MM.1S (cell line): ENCODE results near the gene ZNF587B.
"Not testable (repeated sequence)": the region's sequence is repeated elsewhere in the genome, so short reads cannot be mapped to it uniquely, and the experiment has no call there.

ENCODE experiments used
- DNase-seq: peaks from one replicate; pipeline ENCODE4 v3.0.0-alpha.2; 2015
- H2AFZ ChIP-seq: fragments of 300-600 bp; sonication (generic); 2 replicates; pipeline ENCODE4 v1.6.0; 2016; ENCODE audit warnings: antibody characterized with exemption, low read length
- H3F3A ChIP-seq: fragments of 300-600 bp; sonication (generic); 2 replicates; pipeline ENCODE4 v1.6.1; 2016; ENCODE audit warnings: mild to moderate bottlenecking, antibody characterized with exemption, low read length, moderate library complexity, mixed read lengths; ENCODE audit not compliant: insufficient read depth
- H3K27ac ChIP-seq: fragments of 300-600 bp; sonication (generic); 2 replicates; pipeline ENCODE4 v1.5.1; 2016; ENCODE audit warnings: mild to moderate bottlenecking, low read length
- H3K27me3 ChIP-seq: fragments of 300-600 bp; sonication (generic); replicated peaks from 2 replicates; pipeline ENCODE4 v1.6.0; 2016; ENCODE audit warnings: low read length; ENCODE audit not compliant: insufficient read depth
- H3K36me3 ChIP-seq: fragments of 300-600 bp; sonication (generic); replicated peaks from 2 replicates; pipeline ENCODE4 v1.6.1; 2016; ENCODE audit warnings: mild to moderate bottlenecking, low read length, mixed read lengths; ENCODE audit not compliant: insufficient read depth
- H3K4me1 ChIP-seq: fragments of 300-600 bp; sonication (generic); 2 replicates; pipeline ENCODE4 v1.6.1; 2016; ENCODE audit warnings: low read length, mixed read lengths
- H3K4me2 ChIP-seq: fragments of 300-600 bp; sonication (generic); 2 replicates; pipeline ENCODE4 v1.6.0; 2016; ENCODE audit warnings: low read depth, low read length
- H3K4me3 ChIP-seq: fragments of 300-600 bp; sonication (generic); 2 replicates; pipeline ENCODE4 v1.5.1; 2016; ENCODE audit warnings: low read length, mixed read lengths
- H3K79me2 ChIP-seq: fragments of 300-600 bp; sonication (generic); 2 replicates; pipeline ENCODE4 v1.6.1; 2016; ENCODE audit warnings: mixed run types, low read length, mixed read lengths
- H3K9ac ChIP-seq: fragments of 300-600 bp; sonication (generic); 2 replicates; pipeline ENCODE4 v1.6.1; 2016; ENCODE audit warnings: low read length, mixed read lengths
- H3K9me2 ChIP-seq: fragments of 300-600 bp; sonication (generic); replicated peaks from 2 replicates; pipeline ENCODE4 v1.6.1; 2016; ENCODE audit warnings: mild to moderate bottlenecking, low read length, mixed read lengths; ENCODE audit not compliant: insufficient read depth
- H3K9me3 ChIP-seq: fragments of 300-600 bp; sonication (generic); replicated peaks from 2 replicates; pipeline ENCODE4 v1.6.1; 2016; ENCODE audit warnings: mild to moderate bottlenecking, low read length, mixed read lengths; ENCODE audit not compliant: insufficient read depth
- H4K20me1 ChIP-seq: fragments of 300-600 bp; sonication (generic); 2 replicates; pipeline ENCODE4 v1.6.1; 2016; ENCODE audit warnings: mild to moderate bottlenecking, low read length, moderate library complexity, mixed read lengths; ENCODE audit not compliant: insufficient read depth
- EZH2 ChIP-seq: fragments of 300-600 bp; sonication (generic); optimal IDR thresholded peaks from 2 replicates; pipeline ENCODE3; 2017; ENCODE audit warnings: low read depth, mild to moderate bottlenecking, antibody characterized with exemption, low read length, mixed read lengths
- EZH2phosphoT487 ChIP-seq: fragments of 300-600 bp; sonication (generic); IDR thresholded peaks from 2 replicates; pipeline ENCODE4 v1.6.1; 2018; ENCODE audit warnings: antibody characterized with exemption, low read length
- TF ChIP-seq, protein P1 (sequence below): fragments of 300-600 bp; sonication (generic); IDR thresholded peaks from 2 replicates; pipeline ENCODE4 v1.5.1; 2016; ENCODE audit warnings: antibody characterized with exemption, low read length, mixed read lengths

Gene ZNF587B

DNA sequence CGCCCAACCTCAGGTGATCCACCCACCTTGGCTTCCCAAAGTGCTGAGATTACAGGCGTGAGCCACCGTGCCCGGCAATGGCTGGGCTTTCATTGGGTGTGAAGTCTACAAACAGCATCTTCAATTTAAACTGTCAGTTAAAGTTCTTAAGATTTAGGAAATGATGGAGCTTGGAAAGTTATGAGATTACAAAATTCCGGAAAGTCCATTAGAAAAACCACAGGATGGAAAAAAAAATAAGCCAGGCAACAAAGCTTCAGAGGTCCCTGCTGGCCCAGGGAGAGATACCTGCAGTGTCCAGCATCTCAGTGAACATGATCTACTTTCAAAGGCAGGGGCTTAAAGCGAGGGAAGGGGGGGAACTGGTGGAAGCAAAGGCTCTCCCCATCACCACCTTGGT lies 4.6 kb upstream of the ZNF587B start:
- no peaks in the 10 kb centered on the region for H3K9me3 ChIP-seq
- no peak overlapping the region for H3K27ac ChIP-seq
- no peaks in the 10 kb centered on the region for H3K9me2 ChIP-seq
- DNase-seq = no peak
- no peak for TF ChIP-seq EZH2
- H3F3A ChIP-seq = no peaks in the 10 kb centered on the region
- no peak overlapping the region for H2AFZ ChIP-seq
- H4K20me1 ChIP-seq = no peaks in the 10 kb centered on the region
- peaks cover 3% of the 10 kb centered on the region; the same call in 1 of the 2 replicates for H3K36me3 ChIP-seq
- no peaks in the 10 kb centered on the region for H3K27me3 ChIP-seq
- no peak overlapping the region for H3K4me3 ChIP-seq
- peaks cover 90% of the 10 kb centered on the region for H3K79me2 ChIP-seq
- H3K9ac ChIP-seq = no peak overlapping the region
- H3K4me2 ChIP-seq = no peak overlapping the region
- no peaks in the 10 kb centered on the region for H3K4me1 ChIP-seq

DNA sequence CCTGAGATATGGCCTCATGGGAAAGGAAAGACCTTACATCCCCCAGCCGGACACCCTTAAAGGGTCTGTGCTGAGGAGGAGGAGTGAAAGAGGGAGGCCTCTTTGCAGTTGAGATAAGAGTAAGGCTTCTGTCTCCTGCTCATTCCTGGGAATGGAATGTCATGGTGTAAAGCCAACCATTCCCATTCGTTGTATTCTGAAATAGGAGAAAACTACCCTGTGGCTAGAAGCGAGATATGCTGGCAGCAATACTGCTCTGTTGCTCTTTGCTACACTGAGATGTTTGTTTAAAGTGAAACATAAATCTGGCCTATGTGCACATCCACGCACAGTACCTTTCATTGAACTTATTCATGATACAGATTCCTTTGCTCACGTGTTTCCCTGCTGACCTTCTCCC lies 783 bp upstream of the ZNF587B start:
- no peak for DNase-seq
- Histone ChIP-seq H4K20me1 (no peaks in the 10 kb centered on the region), H3K4me2 (no peak overlapping the region), H3K4me1 (no peaks in the 10 kb centered on the region), H3K9ac (no peak overlapping the region), H3F3A (no peaks in the 10 kb centered on the region), H3K9me3 (no peaks in the 10 kb centered on the region), H3K4me3 (no peak overlapping the region), H2AFZ (no peak overlapping the region), H3K36me3 (peaks cover 3% of the 10 kb centered on the region; the same call in 1 of the 2 replicates), H3K9me2 (no peaks in the 10 kb centered on the region), H3K27me3 (no peaks in the 10 kb centered on the region), H3K79me2 (peaks cover 72% of the 10 kb centered on the region), H3K27ac (no peak overlapping the region)
- TF ChIP-seq, protein P1, sequence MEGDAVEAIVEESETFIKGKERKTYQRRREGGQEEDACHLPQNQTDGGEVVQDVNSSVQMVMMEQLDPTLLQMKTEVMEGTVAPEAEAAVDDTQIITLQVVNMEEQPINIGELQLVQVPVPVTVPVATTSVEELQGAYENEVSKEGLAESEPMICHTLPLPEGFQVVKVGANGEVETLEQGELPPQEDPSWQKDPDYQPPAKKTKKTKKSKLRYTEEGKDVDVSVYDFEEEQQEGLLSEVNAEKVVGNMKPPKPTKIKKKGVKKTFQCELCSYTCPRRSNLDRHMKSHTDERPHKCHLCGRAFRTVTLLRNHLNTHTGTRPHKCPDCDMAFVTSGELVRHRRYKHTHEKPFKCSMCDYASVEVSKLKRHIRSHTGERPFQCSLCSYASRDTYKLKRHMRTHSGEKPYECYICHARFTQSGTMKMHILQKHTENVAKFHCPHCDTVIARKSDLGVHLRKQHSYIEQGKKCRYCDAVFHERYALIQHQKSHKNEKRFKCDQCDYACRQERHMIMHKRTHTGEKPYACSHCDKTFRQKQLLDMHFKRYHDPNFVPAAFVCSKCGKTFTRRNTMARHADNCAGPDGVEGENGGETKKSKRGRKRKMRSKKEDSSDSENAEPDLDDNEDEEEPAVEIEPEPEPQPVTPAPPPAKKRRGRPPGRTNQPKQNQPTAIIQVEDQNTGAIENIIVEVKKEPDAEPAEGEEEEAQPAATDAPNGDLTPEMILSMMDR = no peak
- no peak for TF ChIP-seq EZH2phosphoT487
- no peak for TF ChIP-seq EZH2

DNA sequence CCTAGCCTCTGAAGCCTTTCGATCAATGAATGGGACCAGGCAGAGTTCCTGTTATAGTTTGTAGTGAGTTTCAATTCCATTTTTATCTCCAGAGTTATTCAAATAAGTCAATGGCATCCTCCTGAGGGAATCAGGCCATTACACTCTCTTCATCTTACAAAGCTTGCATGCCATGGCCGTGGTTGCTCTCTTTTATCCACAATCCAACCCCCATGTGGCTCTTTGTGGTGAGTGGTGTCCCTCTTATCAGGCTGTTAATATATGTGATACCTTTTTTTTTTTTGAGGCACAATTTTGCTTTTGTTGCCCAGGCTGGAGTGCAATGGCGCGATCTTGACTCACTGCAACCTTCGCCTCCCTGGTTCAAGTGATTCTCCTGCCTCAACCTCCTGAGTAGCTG lies 6.9 kb downstream of the ZNF587B start:
- not testable (repeated sequence) for H3K4me1 ChIP-seq, H3K9ac ChIP-seq, H4K20me1 ChIP-seq, H3K27ac ChIP-seq, H3K4me2 ChIP-seq, H3K36me3 ChIP-seq, H3K27me3 ChIP-seq, H3K9me2 ChIP-seq, DNase-seq, H2AFZ ChIP-seq, H3F3A ChIP-seq, H3K9me3 ChIP-seq, H3K4me3 ChIP-seq
- peaks cover 20% of the 10 kb centered on the region for H3K79me2 ChIP-seq

DNA sequence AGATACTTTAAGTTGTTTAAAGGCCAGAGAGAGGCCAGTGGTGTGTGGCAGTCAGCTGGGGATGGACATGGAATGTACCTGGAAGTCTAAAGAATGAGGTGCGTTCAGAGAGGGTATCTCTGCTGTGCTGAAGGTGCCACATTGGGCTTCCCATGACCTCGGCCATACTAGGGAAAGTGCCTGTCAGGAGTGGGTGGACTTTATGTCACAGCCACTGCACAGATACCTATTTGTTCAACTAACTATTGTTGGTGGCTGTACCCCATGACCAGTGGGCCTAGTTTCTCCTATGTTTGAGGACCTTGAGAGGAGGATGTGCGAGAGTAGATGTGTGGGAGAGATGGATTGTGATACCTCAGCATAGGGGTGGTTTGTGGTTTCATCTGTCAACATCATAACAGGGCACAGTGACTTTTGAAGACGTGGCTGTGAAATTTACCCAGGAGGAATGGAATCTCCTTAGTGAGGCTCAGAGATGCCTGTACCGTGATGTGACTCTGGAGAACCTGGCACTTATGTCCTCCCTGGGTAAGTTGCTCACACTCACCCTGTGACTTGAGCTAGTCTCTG lies 8.6 kb downstream of the ZNF587B start:
- peaks cover 21% of the 10 kb centered on the region for H3K79me2 ChIP-seq
- not testable (repeated sequence) for H3K4me1 ChIP-seq, H3K27me3 ChIP-seq, H3K27ac ChIP-seq, H3K36me3 ChIP-seq, H3K9me2 ChIP-seq, H3F3A ChIP-seq, DNase-seq, H3K9ac ChIP-seq, H3K4me3 ChIP-seq, H4K20me1 ChIP-seq, H3K4me2 ChIP-seq, H2AFZ ChIP-seq, H3K9me3 ChIP-seq

DNA sequence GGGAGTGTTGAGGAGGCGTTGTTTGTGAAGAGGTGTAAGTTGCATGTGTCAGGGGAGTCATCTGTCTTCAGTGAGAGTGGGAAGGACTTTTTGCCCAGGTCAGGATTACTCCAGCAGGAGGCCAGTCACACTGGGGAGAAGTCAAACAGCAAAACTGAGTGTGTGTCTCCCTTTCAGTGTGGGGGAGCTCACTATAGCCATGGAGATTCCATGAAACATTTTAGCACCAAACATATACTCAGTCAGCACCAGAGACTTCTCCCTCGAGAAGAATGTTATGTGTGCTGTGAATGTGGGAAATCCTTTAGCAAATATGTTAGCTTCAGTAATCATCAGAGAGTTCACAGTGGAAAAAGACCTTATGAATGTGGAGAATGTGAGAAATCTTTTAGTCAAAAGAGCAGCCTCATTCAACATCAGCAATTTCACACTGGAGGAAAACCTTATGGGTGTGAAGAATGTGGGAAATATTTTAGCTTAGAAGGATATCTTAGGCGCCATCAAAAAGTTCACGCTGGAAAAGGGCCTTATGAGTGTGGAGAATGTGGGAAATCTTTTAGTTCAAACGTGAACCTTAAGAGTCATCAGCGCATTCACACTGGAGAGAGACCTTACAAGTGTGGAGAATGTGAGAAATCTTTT lies 11.1 kb downstream of the ZNF587B start:
- no peaks in the 10 kb centered on the region for H3K9me3 ChIP-seq
- TF ChIP-seq EZH2 (no peak), EZH2phosphoT487 (no peak)
- TF ChIP-seq, protein P1 = no peak
- H3K27ac ChIP-seq = no peak overlapping the region
- H3K9ac ChIP-seq = no peak overlapping the region
- no peak for DNase-seq
- H3K4me2 ChIP-seq = no peak overlapping the region
- no peaks in the 10 kb centered on the region for H3K9me2 ChIP-seq
- H3K79me2 ChIP-seq = peaks cover 35% of the 10 kb centered on the region
- no peak overlapping the region for H2AFZ ChIP-seq
- H3K4me3 ChIP-seq = no peak overlapping the region
- no peaks in the 10 kb centered on the region for H4K20me1 ChIP-seq
- no peaks in the 10 kb centered on the region for H3K27me3 ChIP-seq
- H3F3A ChIP-seq = no peaks in the 10 kb centered on the region
- no peaks in the 10 kb centered on the region; the same call in none of the 2 replicates for H3K36me3 ChIP-seq
- no peaks in the 10 kb centered on the region for H3K4me1 ChIP-seq

DNA sequence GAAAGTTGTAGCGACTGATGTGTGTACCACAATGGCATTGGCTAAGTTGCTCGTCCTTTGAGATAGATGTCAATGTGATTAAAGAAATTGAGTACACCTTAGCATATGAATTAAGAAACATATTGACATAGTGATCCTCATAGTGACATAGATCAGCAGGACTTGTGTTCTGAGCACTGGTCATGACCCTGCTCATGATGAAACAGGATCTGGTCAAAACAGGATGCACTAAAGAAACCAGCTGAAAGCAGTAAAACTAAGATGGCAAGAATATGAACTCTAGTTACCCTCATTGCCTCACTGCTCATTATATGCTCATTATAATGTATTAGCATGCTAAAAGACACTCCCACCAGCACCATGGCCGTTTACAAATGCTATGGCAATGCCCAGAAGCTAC lies 17.1 kb downstream of the ZNF587B start:
- H3K79me2 ChIP-seq = peaks cover 33% of the 10 kb centered on the region
- DNase-seq, H3K9me2 ChIP-seq, H2AFZ ChIP-seq, H3K4me1 ChIP-seq, H3K4me2 ChIP-seq, H3F3A ChIP-seq, H3K9me3 ChIP-seq, H3K27ac ChIP-seq, H3K9ac ChIP-seq, H3K27me3 ChIP-seq, H3K4me3 ChIP-seq, H4K20me1 ChIP-seq, H3K36me3 ChIP-seq: not testable (repeated sequence)
